K562 (cell line): ENCODE data around the gene RPS10. TPM values are rescaled to one million over a fixed set of nuclear protein-coding genes. Genes with fewer than 3 reads are reported as not detected.

Source experiments
- BCL6 ChIP-seq: fragments of 250-450 bp; sonication (Bioruptor Pico); IDR thresholded peaks from 2 replicates; pipeline ENCODE4 v1.4.0; 2020
- CHD1 ChIP-seq: fragments of 200-600 bp; sonication (generic); IDR thresholded peaks from one replicate; pipeline ENCODE4 v1.6.1; 2012; ENCODE audit warnings: mild to moderate bottlenecking, moderate library complexity, low read length, inconsistent platforms
- CSDE1 ChIP-seq, 2 experiments: fragments of 450-650 bp; IDR thresholded peaks; 2 replicates each; pipeline ENCODE4 v1.6.1; 2016; ENCODE audit warnings: mild to moderate bottlenecking in 1 of 2
- EHMT2 ChIP-seq: fragments of 450-650 bp; IDR thresholded peaks from 2 replicates; pipeline ENCODE4 v1.6.1; 2018; ENCODE audit warnings: antibody characterized with exemption
- FOXA1 ChIP-seq: fragments of 450-650 bp; IDR thresholded peaks from 2 replicates; pipeline ENCODE4 v1.6.1; 2016; ENCODE audit warnings: mild to moderate bottlenecking, borderline replicate concordance
- HMG20B ChIP-seq: fragments of 250-450 bp; sonication (Bioruptor Pico); IDR thresholded peaks from 2 replicates; pipeline ENCODE4 v1.5.0; 2021; ENCODE audit warnings: mild to moderate bottlenecking
- HNRNPH1 ChIP-seq: fragments of 200-400 bp; formaldehyde crosslinking; optimal IDR thresholded peaks from 2 replicates; pipeline ENCODE3; 2017; ENCODE audit warnings: low read depth, mild to moderate bottlenecking, low read length, moderate library complexity
- IRF1 ChIP-seq: sonication (generic); formaldehyde crosslinking; IDR thresholded peaks from 2 replicates; pipeline ENCODE4 v1.8.0; 2022; ENCODE audit warnings: missing genetic modification reagents, mild to moderate bottlenecking, borderline replicate concordance
- KAT2B ChIP-seq: IDR thresholded peaks from one replicate; pipeline ENCODE4 v1.6.1; 2012; ENCODE audit warnings: low read depth, mild to moderate bottlenecking, control low read depth, inconsistent platforms, low read length, moderate library complexity
- MXI1 ChIP-seq: IDR thresholded peaks from 2 replicates; pipeline ENCODE4 v1.6.1; 2011; ENCODE audit warnings: low read depth, mild to moderate bottlenecking, improper control_type of control experiment, low read length
- NFE2 ChIP-seq: IDR thresholded peaks from 2 replicates; pipeline ENCODE4 v1.6.1; 2014; ENCODE audit warnings: antibody characterized with exemption, low read depth
- NFE2L1 ChIP-seq: fragments of 450-650 bp; IDR thresholded peaks from 2 replicates; pipeline ENCODE4 v1.6.1; 2016; ENCODE audit warnings: missing genetic modification characterization, low read depth, mild to moderate bottlenecking, missing compliant biosample characterization, moderate library complexity, borderline replicate concordance
- PHF20 ChIP-seq: fragments of 450-650 bp; IDR thresholded peaks from 2 replicates; pipeline ENCODE4 v1.6.1; 2018; ENCODE audit not compliant: partially characterized antibody
- PYGO2 ChIP-seq: fragments of 450-650 bp; IDR thresholded peaks from 2 replicates; pipeline ENCODE4 v1.6.1; 2016; ENCODE audit warnings: mild to moderate bottlenecking, missing genetic modification characterization, moderate library complexity, missing compliant biosample characterization
- RAD51 ChIP-seq: fragments of 450-650 bp; IDR thresholded peaks from 2 replicates; pipeline ENCODE4 v1.7.1; 2016; ENCODE audit warnings: low read depth, mild to moderate bottlenecking, borderline replicate concordance
- RREB1 ChIP-seq: fragments of 250-450 bp; sonication (Bioruptor Pico); IDR thresholded peaks from 2 replicates; pipeline ENCODE4 v1.4.0; 2020
- SETDB1 ChIP-seq: IDR thresholded peaks from one replicate; pipeline ENCODE4 v1.6.1; 2012; ENCODE audit warnings: low read length, control low read depth, inconsistent platforms
- SRF ChIP-seq, 2 experiments: fragments of 250-450, 450-650 bp in 1 of 2; sonication (Bioruptor Pico) in 1 of 2; sonication (generic) in 1 of 2; formaldehyde crosslinking; IDR thresholded peaks; 2 replicates each; pipeline versions ENCODE4 v1.5.0 to v1.5.1; 2020 to 2022; ENCODE audit warnings: mild to moderate bottlenecking in 1 of 2, missing genetic modification reagents in 1 of 2
- TAF7 ChIP-seq: fragments of 450-650 bp; IDR thresholded peaks from 2 replicates; pipeline ENCODE4 v1.6.1; 2016; ENCODE audit warnings: missing genetic modification characterization, missing compliant biosample characterization
- XRCC3 ChIP-seq: fragments of 450-650 bp; IDR thresholded peaks from 2 replicates; pipeline ENCODE4 v1.6.1; 2017; ENCODE audit warnings: mild to moderate bottlenecking, moderate library complexity
- ZNF134 ChIP-seq: fragments of 250-450 bp; sonication (Bioruptor Pico); conservative IDR thresholded peaks from 2 replicates; pipeline ENCODE4 v1.4.0; 2020
- ZNF253 ChIP-seq: fragments of 250-450 bp; sonication (Bioruptor Pico); conservative IDR thresholded peaks from 2 replicates; pipeline ENCODE4 v1.6.1; 2021; ENCODE audit warnings: mild to moderate bottlenecking
- ZNF584 ChIP-seq: fragments of 200-800 bp; sonication (Bioruptor generic); IDR thresholded peaks from 2 replicates; pipeline ENCODE4 v1.6.1; 2016; ENCODE audit warnings: low read depth, mild to moderate bottlenecking, missing genetic modification characterization, missing compliant biosample characterization
- ZNF785 ChIP-seq: fragments of 250-450 bp; sonication (Bioruptor Pico); IDR thresholded peaks from 2 replicates; pipeline ENCODE4 v1.4.0; 2020; ENCODE audit warnings: mild to moderate bottlenecking
- polyA plus RNA-seq, 8 experiments: library from polyadenylated mRNA; depleted of rRNA in 4 of 8; stranded (reverse) in 5 of 8; unstranded in 3 of 8; fragments of >200 nt; fragmentation: Nextera tagmentation in 2 of 8; fragmentation: Illumina TruSeq in 1 of 8; extraction: Ambion mirVana in 2 of 8; extraction: Trizol in 1 of 8; gene quantifications; 2 replicates each; pipeline versions ENCODE4 v1.2.1 to v1.2.3, GENCODE V29; 2011 to 2014; ENCODE audit warnings: inconsistent platforms in 1 of 8, missing spikeins in 1 of 8
- total RNA-seq, 7 experiments: library from RNA; depleted of rRNA in 6 of 7; stranded (reverse); fragments of >200 nt in 6 of 7; fragmentation: Illumina TruSeq in 2 of 7; extraction: Trizol in 2 of 7; gene quantifications; 2 replicates each; pipeline versions ENCODE4 v1.2.1 to v1.2.3, GENCODE V29; 2011 to 2021; ENCODE audit warnings: low replicate concordance in 1 of 7

RPS10 gene
- total and polyA plus RNA-seq, 9 of the 15 experiments (the other 6 are each of a cell fraction or from before 2014, with no cell fraction given) = 2,680 to 5,251 (median 3,876) TPM

- TF ChIP-seq RAD51 (0 out of 2 replicates have a peak, but pooled peaks have one; percentile 1), ZNF584 (CRISPR knock-in tag) (no peak), SRF (CRISPR knock-in tag; IDR thresholded peaks at IDR 0.05) (peak in 1 of 2 experiments; percentile 36; a peak in 1 of 4 replicates), HNRNPH1 (no peak), PHF20 (no peak), BCL6 (CRISPR knock-in tag) (no peak), NFE2L1 (tag) (no peak), PYGO2 (tag) (no peak), KAT2B (no peak), MXI1 (peak; percentile 54; the same call in 1 of the 2 replicates), HMG20B (CRISPR knock-in tag) (no peak), RREB1 (CRISPR knock-in tag) (no peak), CHD1 (peak; percentile 94), CSDE1 (IDR thresholded peaks at IDR 0.05) (no peak), SETDB1 (no peak), IRF1 (peak; percentile 57; the same call in 1 of the 2 replicates), FOXA1 (no peak), XRCC3 (no peak), EHMT2 (no peak), ZNF253 (CRISPR knock-in tag) (no peak), TAF7 (tag) (0 out of 2 replicates have a peak, but pooled peaks have one; percentile 37), ZNF134 (CRISPR knock-in tag) (no peak), ZNF785 (CRISPR knock-in tag) (no peak), NFE2 (no peak)
Observed at GRCh38 chr6:34391786-34392496, 33.9 kb downstream of the RPS10 start (continued).
